ENCODE measurements around the gene GUCA1A.
"Not testable (repeated sequence)": the region's sequence is repeated elsewhere in the genome, so short reads cannot be mapped to it uniquely, and the experiment has no call there.

The GUCA1A gene

DNA sequence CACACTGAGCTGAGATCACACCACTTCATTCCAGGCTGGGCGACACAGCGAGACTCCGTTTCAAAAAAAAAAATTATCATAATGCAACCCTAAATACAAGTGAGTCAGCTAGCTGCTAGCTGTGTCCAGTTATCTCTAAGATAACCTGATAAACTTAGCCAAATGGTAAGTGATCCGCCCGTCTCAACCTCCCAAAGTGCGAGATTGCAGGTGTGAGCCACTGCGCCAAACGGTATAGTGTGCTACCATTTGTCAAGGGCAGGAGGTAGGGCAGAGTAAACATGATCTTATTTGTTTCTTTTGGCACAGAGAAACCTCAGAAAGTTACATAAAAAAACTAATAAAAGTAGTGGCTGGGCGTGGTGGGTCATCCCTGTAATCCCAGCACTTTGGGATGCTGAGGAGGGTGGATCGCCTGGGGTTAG is 26.0 kb upstream of the GUCA1A start:
- DNase-seq (ENCODE audit: low spot score) = no peak

DNA sequence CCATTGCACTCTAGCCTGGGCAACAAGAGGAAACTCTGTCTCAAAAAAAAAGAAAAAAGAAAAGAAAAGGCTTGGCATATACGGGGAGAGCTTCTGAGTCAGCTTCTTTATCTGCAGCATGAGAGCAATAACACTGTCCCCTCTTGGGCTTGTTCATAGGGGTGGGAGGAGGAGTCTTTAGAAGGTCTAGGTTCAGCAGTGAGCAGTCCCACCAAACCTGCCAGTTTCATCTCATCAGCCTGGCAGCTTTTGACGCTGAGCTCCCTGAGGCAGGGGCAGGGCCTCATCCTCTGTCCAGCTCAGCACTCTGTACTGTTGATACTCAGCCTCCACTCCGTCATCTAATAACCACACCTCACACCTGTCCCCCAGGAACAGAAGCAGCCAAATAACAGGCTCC is 25.1 kb upstream of the GUCA1A start:
- no peak for DNase-seq (ENCODE audit: low spot score)

GRCh38 chr6:42150254-42150653 is 22.9 kb upstream of the GUCA1A start:
- no peak for DNase-seq (ENCODE audit: low spot score)

DNA sequence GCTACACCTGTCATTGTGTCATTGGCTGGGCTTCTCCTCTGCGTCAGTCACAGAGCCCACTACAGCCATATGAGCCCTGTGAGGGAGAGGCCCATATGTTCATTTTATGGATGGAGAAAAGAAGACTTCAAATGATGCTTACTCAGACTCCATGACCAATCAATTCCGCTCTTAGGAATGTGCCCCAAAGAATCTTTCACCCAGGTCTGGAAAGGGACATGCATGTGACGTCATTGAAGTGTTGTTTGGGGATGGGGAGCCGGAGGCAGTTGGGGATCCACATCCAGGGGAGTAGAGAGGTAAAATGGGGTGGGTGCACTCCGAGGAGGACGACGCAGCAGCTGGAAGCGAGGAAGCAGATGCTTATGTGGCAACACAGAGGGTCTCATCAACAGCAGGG is 21.1 kb upstream of the GUCA1A start:
- DNase-seq (ENCODE audit: low spot score) = no peak

GRCh38 chr6:42152528-42153213 is 20.5 kb upstream of the GUCA1A start:
- not testable (repeated sequence) for DNase-seq (ENCODE audit: low spot score)

GRCh38 chr6:42153921-42154320 is 19.2 kb upstream of the GUCA1A start:
- DNase-seq (ENCODE audit: low spot score) = no peak

DNA sequence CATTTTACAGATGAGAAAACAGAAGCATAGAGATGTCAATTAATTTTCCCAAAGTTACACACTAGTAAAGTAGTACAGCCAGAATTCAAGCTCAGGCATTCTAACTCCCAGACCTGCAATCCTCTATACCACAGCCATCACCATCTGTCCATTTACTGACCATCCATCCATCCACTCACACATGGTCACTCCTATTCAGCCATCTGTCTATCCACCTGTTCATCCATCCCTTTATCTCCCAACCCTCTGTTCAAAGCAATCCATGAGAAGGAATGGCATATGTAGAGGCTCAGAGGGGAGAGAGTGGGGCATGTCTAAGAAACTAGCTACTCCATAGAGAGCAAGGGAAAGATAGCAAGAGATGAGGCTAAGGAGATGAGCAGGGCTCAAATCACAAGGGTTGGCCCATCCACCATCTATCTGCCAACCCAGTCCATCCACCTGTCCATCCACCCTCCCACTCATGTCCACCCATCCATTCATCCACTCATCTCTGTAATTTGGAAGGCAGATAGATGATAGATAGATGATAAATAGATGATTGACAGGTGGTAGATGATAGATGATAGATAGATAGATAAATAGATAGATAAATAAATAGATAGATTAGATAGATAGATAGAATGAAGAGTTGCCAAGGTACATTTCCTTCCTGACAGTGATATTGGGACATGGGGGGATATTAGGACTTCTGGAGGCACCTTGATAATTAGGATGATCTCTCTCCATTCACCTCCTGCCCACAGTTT is 18.5 kb upstream of the GUCA1A start:
- DNase-seq (ENCODE audit: low spot score) = no peak

DNA sequence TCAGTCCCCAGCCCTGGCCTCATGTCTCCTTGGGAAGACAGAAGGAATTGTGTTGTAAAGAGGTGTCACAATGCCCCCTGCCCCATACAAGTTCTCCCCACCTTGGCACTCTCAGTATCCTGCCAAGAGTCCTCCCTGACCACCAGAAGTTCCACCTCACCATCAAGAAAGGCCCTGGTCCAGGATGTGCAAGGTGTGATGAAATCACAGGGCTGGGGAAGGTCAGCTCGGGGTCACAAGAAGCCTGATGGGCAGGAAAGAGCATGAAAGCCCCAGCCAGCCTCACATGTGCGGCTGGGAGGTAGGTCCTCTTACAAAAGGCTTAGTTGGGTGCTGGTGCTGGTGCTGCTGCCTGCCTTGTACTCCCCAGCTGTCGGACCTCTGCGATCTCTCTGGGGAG is 17.9 kb upstream of the GUCA1A start:
- DNase-seq (ENCODE audit: low spot score) = no peak

- DNase-seq (ENCODE audit: low spot score) = no peak
Observed at GRCh38 chr6:42156638-42157037, 16.5 kb upstream of the GUCA1A start.

DNA sequence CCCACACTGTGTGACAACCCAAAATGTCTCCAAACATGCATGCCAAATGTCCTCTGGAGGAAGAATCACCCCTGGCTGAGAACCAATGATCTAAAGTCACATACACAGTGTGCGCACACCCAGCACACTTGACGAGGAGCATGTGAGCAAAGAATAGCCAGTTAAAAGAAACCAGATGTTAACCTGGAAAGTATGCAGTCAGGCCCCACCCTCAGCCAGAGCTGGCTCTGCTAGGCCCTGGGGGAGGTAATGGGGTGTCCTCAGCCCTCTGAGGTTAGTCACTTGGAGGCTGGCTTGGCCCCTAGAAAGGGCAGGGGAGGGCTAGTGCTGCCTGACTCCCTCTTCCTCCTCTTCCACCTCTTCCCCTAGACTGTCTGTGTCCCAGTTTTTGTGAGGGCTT is 15.2 kb upstream of the GUCA1A start:
- DNase-seq (ENCODE audit: low spot score) = no peak

- DNase-seq (ENCODE audit: low spot score) = no peak
Observed at GRCh38 chr6:42158631-42159030, 14.5 kb upstream of the GUCA1A start.

GRCh38 chr6:42159431-42160024 is 13.6 kb upstream of the GUCA1A start:
- no peak for DNase-seq (ENCODE audit: low spot score)

DNA sequence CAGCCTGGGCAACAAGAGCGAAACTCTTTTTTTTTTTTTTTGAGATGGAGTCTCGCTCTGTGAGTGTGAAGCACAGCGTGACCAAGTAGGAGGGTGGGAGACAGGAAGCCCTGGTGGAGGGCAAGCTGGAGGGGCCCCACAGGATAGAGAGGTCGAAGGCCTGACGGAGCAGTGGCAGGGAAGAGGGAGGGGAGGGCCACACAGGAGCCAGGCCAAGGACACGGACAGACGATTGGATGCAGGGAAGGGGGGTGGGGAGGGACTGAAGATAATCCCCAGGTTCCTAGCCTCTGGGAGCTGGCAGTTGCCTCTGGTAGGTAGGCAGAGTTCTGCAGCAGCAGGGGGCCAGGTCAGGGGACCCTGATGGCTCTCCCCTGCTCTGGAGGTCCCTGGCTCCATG is 10.8 kb upstream of the GUCA1A start:
- DNase-seq (ENCODE audit: low spot score) = no peak

DNA sequence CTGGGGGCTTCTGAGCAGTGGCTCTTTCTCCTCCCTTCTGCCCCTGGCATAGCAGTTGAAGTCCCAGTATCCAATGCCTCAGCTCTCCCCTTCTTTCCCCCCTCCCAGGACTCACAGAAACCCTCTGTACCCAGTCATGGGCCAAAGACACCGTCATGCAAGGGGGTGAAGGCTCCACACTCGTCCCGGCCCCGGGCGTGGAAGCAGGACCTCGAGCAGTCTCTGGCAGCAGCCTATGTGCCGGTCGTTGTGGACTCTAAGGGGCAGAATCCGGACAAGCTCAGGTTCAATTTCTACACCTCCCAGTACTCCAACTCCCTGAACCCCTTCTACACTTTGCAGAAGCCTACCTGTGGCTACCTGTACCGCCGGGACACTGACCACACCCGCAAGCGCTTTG is 10.4 kb upstream of the GUCA1A start:
- DNase-seq (ENCODE audit: low spot score) = no peak

DNA sequence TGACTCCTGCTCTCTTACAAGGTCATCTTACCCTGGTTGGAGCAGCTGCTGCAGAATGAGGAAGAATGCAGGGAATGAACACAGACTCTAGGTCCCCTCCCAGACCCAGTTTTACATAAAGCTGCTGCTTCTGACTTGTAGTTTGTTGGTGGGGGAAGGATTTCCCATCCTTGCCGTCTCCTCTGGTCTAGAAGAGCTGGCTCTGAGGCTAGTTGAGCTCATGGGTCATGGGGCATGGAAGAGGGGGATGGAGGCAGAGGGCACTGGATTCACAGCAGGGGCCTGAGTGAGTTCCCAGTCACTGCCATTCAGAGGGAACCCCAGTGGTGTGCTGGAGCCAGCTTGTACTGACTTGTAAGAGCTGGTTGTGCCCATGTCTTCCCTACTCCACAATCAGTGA is 9.2 kb upstream of the GUCA1A start:
- no peak for DNase-seq (ENCODE audit: low spot score)

DNA sequence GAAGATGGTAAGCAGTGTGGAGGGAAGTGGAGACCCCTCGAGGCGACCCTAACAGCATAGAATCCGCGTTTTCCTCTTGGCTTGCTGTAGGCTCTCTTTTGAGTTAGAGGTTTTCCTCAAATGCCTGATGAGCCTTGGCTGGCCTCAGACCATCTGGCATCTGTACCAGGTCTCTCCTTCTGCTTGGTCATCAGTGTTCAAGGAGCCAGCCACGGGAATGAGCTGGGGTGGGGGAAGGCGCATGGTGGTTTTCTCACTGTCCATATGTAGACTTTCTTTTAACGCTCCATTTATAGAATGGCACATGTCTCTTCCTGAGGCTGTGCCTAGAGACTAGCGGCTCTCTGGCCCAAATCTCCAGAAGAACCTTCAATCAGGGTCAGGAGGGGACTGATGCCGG is 8.1 kb upstream of the GUCA1A start:
- no peak for DNase-seq (ENCODE audit: low spot score)

DNA sequence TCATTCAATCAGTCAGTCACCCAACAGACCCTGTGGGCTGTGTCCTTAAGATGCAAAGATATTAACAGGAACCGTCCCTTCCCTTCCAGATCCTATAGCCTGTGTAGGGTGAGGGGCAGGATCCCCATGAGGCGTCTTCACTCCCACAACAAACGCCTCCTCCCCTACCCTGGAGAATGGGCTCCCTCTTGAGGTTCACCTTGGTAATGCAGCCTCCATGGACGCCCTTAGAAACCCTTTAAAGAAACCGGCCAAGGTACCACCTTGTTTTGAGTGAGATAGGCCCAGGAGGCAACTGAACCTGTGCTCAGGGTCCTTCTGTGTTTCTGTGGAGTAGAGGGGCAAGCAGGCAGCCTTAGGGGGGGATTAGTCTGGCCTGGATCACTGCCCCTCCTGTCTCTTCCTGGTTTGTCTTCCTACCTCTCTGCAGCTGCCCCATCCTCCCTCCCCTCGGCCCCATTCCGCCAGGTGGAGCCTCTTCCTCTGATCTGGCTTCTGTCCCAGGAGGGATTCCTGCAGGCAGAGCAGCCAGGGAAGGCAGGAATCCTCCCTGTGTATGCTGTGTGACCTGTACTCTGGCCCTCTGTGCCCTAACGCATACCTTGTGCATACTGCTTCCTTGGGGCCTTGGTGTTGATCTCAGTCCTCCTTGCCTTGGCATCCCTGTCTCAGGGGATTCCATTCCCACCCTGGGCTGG is 6.6 kb upstream of the GUCA1A start:
- DNase-seq (ENCODE audit: low spot score) = no peak

GRCh38 chr6:42168650-42169049 is 4.5 kb upstream of the GUCA1A start:
- DNase-seq (ENCODE audit: low spot score) = no peak

DNA sequence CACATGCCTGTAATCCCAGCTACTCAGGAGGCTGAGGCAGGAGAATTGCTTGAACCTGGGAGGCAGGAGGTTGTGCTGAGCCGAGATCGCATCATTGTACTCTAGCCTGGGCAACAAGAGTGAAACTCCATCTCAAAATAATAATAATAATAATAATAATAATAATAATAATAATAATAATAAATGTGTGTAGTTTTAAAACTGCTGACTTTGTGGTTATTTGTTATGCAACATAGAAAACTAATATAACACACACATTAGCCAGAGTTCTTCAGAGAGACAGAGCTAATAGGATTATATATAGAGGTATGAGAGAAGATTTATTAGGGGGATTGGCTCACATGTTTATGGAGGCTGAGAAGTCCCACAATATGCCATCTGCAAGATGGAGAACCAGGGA is 3.4 kb upstream of the GUCA1A start:
- not testable (repeated sequence) for DNase-seq (ENCODE audit: low spot score)

DNA sequence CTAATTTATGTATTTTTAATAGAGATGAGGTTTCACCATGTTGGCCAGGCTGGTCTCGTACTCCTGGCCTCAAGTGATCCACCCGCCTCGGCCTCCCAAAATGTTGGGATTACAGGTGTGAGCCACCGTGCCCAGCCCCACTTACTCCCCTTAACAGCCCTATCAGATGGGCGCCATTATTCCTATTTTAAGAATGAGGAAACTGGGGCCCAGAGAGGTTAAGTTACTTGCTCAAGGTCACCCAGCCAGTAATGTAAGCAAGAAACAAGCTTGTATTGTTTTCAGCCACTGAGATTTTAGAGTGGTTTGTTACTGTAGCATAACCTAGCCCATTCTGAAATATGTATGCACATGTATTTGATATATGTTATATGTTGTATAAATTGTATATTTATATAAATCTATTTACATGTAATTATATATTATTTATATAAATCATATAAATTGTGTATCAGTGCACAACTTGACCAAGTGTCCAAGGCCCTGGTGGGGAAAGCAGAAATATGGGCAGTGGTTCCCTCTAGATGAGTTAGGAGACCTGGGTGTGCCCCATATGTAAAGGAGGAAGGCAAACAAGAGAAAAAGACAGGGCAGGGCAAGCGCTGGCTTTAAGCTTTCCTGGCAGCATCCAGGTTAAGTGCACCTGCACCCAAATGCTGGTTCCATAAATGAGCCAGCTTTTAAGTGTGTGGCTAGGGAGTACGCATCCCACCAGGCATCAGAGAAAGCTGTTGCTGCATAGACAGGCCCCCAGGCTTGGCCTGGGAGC is 1.2 kb upstream of the GUCA1A start:
- DNase-seq (ENCODE audit: low spot score) = no peak

- no peak for DNase-seq (ENCODE audit: low spot score)
Observed at GRCh38 chr6:42175860-42176259, 2.7 kb downstream of the GUCA1A start.

DNA sequence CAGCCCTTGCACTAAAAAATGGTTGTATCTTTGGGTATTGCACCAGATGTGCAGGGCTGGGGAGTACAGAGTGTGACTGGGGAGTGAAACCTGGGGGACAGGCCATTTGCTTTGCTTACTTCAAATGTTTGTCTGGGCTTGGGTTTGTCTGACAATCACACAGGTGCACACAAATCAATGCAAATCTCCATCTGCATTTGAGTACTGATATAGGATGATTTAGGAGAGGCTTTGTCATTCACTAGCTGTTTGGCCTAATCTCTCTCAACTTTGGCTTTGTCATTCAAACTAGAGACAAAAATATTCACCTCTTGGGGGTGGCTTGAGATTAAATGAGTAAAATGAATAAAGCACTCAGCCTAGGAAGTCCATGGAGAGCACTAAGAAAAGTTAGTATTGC is 3.8 kb downstream of the GUCA1A start:
- DNase-seq (ENCODE audit: low spot score) = no peak
